ENCODE measurements around the gene UROC1.

Gene UROC1

DNA sequence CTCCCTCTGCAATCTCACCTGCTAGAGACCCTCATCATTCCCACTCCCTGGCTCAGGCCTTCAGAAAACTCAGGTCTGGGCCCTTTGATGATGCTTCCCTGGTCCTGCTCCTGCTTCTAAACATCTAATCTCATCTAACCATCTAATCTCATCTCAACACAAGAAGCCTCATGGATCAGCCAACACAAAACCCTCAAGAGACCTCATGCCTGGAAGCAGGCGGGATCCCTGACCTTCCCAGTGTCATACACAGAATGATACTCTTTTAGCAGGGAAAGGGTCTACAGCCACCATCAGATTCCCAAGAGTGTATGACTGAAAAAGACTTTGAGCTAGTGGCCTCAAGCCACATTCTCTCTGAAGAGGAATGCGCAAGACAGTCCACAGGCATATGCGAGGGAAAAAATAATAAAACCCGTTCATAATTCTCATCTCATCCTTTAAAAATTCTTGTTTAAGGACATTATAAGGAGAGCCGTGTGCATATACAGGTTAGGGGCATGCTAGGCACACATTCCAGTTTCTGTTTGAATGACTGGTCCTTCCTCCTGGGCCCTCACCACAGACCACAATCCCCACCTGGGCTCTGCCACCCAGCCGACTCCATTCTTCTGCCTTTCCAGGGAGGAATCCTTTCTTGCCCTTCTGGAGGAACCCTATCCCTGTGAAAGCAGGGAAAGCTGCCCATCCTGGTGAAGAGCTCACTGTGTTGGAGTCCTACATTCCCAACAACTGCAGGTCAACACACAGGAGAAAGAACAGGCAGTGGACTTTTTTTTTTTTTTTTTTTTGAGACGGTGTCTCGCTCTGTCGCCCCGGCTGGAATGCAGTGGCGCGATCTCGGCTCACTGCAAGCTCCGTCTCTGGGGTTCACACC, 44.0 kb downstream of the UROC1 start:
- Histone ChIP-seq H3K4me1 (ENCODE audit: control insufficient read depth in 1 of 2, insufficient read depth in 2 of 2, low read length in 2 of 2) (peaks cover 27 to 40% of the 10 kb centered on the region in 2 donors), H3K4me3 (ENCODE audit: low read depth in 1 of 2, low read length in 2 of 2) (peak overlapping the region; percentile 50 to 55), H3K36me3 (ENCODE audit: control insufficient read depth in 1 of 2, insufficient read depth in 2 of 2, low read length in 2 of 2) (peaks cover 27 to 37% of the 10 kb centered on the region in 2 donors), H3K9ac (ENCODE audit: low read depth in 1 of 2, low read length in 2 of 2) (peak overlapping the region; percentile 22 to 36), H3K27ac (ENCODE audit: low read depth, low read length) (no peak overlapping the region), H3K27me3 (ENCODE audit: control insufficient read depth in 1 of 2, insufficient read depth in 2 of 2, low read length in 2 of 2) (no peaks in the 10 kb centered on the region), H3K9me3 (ENCODE audit: control insufficient read depth in 1 of 2, low read length in 2 of 2) (no peaks in the 10 kb centered on the region)

DNA sequence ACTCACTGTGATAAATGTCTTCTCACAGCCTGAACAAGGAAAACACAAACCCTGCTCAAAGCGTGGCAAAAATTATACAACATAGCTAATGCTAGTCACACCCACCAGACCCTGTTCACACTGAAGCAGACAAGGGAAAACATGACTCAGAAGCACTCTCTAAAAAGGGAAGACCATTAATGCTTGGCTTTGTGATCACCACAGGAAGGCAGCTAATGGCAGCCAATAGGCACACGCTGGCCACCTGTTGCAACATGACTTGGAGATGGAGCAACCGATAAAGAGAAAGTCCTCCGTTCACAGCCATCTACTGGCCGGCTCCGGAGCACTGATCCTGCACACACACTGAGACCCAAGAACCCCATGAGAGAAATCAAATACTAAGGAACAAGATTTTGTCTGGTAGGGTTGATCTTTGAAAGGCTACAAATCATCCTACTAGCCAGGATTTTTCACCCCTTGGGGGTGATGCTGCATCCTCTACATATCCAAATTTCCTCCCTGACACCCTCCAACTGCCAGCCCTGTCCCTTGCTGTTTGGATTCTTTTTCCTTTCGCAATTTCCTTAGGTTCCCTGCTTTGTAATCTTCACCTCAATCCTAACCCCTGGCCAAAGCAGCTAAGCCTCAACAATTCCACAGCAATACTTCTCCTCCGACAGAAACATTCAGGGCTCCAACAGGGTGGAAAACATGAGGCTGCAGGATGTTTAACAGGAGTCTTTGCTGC, 45.1 kb downstream of the UROC1 start:
- Histone ChIP-seq H3K36me3 (ENCODE audit: control insufficient read depth in 1 of 2, insufficient read depth in 2 of 2, low read length in 2 of 2) (peaks cover 31 to 47% of the 10 kb centered on the region in 2 donors), H3K27ac (ENCODE audit: low read depth, low read length) (peak overlapping the region; percentile 2), H3K4me1 (ENCODE audit: control insufficient read depth in 1 of 2, insufficient read depth in 2 of 2, low read length in 2 of 2) (peaks cover 27 to 40% of the 10 kb centered on the region in 2 donors), H3K27me3 (ENCODE audit: control insufficient read depth in 1 of 2, insufficient read depth in 2 of 2, low read length in 2 of 2) (no peaks in the 10 kb centered on the region), H3K4me3 (ENCODE audit: low read depth in 1 of 2, low read length in 2 of 2) (peak overlapping the region; percentile 50 to 55), H3K9me3 (ENCODE audit: control insufficient read depth in 1 of 2, low read length in 2 of 2) (no peaks in the 10 kb centered on the region), H3K9ac (ENCODE audit: low read depth in 1 of 2, low read length in 2 of 2) (peak overlapping the region; percentile 22 to 27)

DNA sequence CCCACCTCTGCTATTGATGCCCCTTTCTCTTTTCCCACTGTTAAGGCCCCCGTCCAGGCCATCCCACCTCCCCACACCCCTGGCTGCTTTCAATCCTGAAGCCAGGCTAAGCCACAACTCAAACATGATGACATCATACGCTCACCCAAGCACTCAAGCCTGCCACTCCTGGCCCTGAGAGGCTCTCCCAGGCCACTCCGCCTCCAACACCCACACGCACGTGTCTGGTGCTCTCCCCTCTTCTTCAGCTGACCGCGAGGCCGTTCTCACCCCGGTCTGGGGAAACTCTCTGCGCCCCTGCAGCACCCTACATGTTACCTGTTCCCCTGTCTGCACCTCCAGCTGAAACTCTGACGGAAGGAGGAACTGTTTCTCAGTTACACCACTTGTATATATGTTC, 48.1 kb downstream of the UROC1 start:
- Histone ChIP-seq H3K27me3 (ENCODE audit: control insufficient read depth in 1 of 2, insufficient read depth in 2 of 2, low read length in 2 of 2) (no peaks in the 10 kb centered on the region), H3K36me3 (ENCODE audit: control insufficient read depth in 1 of 2, insufficient read depth in 2 of 2, low read length in 2 of 2) (peaks cover 48 to 77% of the 10 kb centered on the region in 2 donors), H3K4me1 (ENCODE audit: control insufficient read depth in 1 of 2, insufficient read depth in 2 of 2, low read length in 2 of 2) (peaks cover 23 to 30% of the 10 kb centered on the region in 2 donors)

DNA sequence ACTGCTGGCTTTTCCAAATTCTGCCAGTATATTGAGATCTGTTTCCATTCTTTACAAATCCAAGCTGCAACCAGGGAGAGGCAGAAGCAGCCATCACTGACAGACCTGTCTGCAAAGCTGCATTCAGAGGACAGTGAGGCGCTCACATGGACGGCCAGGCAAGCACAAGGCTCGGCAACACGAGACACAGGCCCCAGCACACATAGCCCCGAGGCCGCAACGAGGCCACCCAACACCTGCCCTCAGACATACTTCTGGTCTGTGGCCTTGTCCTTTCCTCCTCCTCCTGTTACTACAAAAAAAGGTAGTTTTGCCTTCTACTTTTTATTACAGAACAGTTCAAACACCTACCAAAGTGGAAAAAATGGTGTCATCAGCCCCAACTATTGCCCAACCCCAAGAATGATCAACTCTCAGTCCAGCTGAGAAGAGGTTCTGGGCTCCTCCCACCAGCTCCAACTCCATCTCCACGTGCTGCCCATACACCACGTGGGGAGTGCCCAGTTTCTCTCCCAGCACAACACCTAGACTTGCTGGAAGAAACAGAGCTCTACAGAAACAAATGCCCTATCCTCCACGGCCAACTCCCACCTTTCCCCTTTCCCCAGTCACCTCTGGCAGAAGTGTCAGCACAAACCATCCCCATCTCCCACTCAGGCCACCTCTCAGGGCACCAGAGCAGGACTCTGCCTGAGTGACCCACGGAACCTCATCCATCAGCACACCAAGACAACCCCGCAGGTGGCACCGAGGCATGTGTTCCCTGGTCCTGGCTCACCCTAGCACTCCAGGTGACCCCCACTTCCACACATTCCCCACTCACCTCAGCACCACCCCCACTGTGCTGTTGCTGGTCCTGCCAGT, 49.3 kb downstream of the UROC1 start:
- Histone ChIP-seq H3K9me3 (ENCODE audit: control insufficient read depth in 1 of 2, low read length in 2 of 2) (no peaks in the 10 kb centered on the region), H3K4me1 (ENCODE audit: control insufficient read depth in 1 of 2, insufficient read depth in 2 of 2, low read length in 2 of 2) (peaks cover 16 to 20% of the 10 kb centered on the region in 2 donors), H3K4me3 (ENCODE audit: low read depth in 1 of 2, low read length in 2 of 2) (no peak overlapping the region), H3K27ac (ENCODE audit: low read depth, low read length) (no peak overlapping the region), H3K36me3 (ENCODE audit: control insufficient read depth in 1 of 2, insufficient read depth in 2 of 2, low read length in 2 of 2) (peaks cover 53 to 85% of the 10 kb centered on the region in 2 donors), H3K27me3 (ENCODE audit: control insufficient read depth in 1 of 2, insufficient read depth in 2 of 2, low read length in 2 of 2) (no peaks in the 10 kb centered on the region), H3K9ac (ENCODE audit: low read depth in 1 of 2, low read length in 2 of 2) (no peak overlapping the region)

More for the DNA sequence above, 48.1 kb downstream of the UROC1 start:
- Histone ChIP-seq H3K4me3 (ENCODE audit: low read depth in 1 of 2, low read length in 2 of 2) (no peak overlapping the region), H3K9me3 (ENCODE audit: control insufficient read depth in 1 of 2, low read length in 2 of 2) (no peaks in the 10 kb centered on the region), H3K27ac (ENCODE audit: low read depth, low read length) (no peak overlapping the region), H3K9ac (ENCODE audit: low read depth in 1 of 2, low read length in 2 of 2) (no peak overlapping the region)

DNA sequence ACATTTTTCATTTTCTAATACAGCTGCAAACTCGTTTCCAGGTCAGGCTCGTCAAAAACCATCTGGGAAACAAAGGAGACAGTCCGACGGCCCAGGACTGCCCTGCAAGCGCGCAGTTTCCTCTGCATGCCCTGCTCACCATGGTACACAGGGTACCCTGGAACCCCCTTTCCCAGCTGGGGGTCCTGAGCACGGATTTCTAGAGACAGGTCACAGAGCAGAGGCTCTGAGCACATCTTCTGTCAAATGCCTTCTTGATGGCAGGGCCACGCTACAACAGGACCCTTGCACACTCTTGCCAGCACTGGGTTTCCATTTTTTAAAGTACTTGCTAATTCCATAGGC, 50.0 kb downstream of the UROC1 start:
- no peak overlapping the region for H3K9ac ChIP-seq (ENCODE audit: low read depth in 1 of 2, low read length in 2 of 2)
- H3K4me3 ChIP-seq (ENCODE audit: low read depth in 1 of 2, low read length in 2 of 2) = no peak overlapping the region
- H3K27me3 ChIP-seq (ENCODE audit: control insufficient read depth in 1 of 2, insufficient read depth in 2 of 2, low read length in 2 of 2) = no peaks in the 10 kb centered on the region
- H3K9me3 ChIP-seq (ENCODE audit: control insufficient read depth in 1 of 2, low read length in 2 of 2) = no peaks in the 10 kb centered on the region
- peaks cover 53 to 88% of the 10 kb centered on the region in 2 donors for H3K36me3 ChIP-seq (ENCODE audit: control insufficient read depth in 1 of 2, insufficient read depth in 2 of 2, low read length in 2 of 2)
- H3K27ac ChIP-seq (ENCODE audit: low read depth, low read length) = no peak overlapping the region
- peaks cover 9 to 13% of the 10 kb centered on the region in 2 donors for H3K4me1 ChIP-seq (ENCODE audit: control insufficient read depth in 1 of 2, insufficient read depth in 2 of 2, low read length in 2 of 2)

DNA sequence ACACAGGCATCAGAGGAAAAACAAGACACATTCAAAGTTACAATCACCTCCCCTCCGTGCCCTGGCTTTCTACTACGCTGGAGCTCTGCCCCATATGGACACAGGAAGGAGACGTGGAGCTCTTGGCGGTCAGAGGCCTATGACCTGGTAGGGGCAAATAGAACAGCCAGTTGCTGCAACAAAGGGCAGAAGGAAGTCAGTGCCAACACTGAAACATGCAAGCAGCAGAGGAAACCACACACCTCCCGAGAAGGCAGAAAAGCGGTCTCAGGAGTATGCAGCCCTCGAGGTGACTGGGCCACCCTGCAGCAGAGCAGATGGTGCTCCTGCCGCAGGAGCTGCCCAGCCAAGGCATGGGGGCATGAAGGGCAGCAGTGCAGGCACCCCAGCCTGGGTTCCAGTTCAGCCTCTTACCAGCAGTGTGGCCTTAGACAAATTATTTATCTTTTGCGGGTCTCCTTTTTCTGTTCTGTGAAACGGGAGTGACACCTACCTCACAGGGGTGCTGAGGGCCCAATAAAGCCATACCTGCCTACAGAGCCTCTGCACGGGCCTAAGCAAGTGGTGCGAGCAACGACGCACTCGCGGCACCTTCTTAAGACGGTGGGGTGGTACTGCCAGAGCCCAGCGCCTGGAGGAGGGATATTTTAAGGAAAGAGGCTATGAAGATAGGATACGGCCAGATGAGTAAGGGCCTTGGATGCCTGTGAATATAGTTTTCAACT, 50.5 kb downstream of the UROC1 start:
- Histone ChIP-seq H3K9ac (ENCODE audit: low read depth in 1 of 2, low read length in 2 of 2) (no peak overlapping the region), H3K27me3 (ENCODE audit: control insufficient read depth in 1 of 2, insufficient read depth in 2 of 2, low read length in 2 of 2) (no peaks in the 10 kb centered on the region), H3K36me3 (ENCODE audit: control insufficient read depth in 1 of 2, insufficient read depth in 2 of 2, low read length in 2 of 2) (peaks cover 58 to 91% of the 10 kb centered on the region in 2 donors), H3K4me1 (ENCODE audit: control insufficient read depth in 1 of 2, insufficient read depth in 2 of 2, low read length in 2 of 2) (peaks cover 4 to 8% of the 10 kb centered on the region in 2 donors), H3K4me3 (ENCODE audit: low read depth in 1 of 2, low read length in 2 of 2) (no peak overlapping the region), H3K27ac (ENCODE audit: low read depth, low read length) (no peak overlapping the region), H3K9me3 (ENCODE audit: control insufficient read depth in 1 of 2, low read length in 2 of 2) (no peaks in the 10 kb centered on the region)

DNA sequence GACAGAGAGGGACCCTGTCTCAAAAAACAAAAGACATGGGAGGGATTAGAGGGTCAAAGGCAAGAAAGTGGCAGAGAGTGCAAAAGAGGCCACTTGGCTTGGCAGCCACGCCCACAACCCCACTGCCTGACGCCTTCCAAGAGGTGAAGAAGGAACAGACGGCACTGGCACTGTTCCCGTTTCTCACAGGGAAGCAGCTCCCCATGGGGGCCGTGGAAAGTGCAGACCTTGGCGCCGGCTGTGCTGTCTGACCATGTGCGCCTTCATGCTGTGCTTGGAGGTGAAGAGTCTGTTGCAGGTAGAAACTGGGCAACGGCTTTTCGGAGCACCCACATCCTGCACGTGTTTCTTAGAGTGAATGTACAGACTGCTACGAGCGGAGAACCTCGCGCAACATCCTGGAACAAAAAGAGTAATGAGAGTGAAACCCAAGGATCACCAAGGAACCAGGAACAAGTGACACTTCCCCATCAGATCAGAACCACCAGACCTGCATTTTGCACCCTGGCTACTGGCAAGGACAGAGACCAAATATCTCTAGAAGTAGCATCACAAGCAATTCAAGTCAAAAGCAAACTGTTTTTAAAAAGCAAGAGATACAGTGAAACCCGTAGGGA, 51.5 kb downstream of the UROC1 start:
- Histone ChIP-seq H3K27me3 (ENCODE audit: control insufficient read depth in 1 of 2, insufficient read depth in 2 of 2, low read length in 2 of 2) (no peaks in the 10 kb centered on the region), H3K4me1 (ENCODE audit: control insufficient read depth in 1 of 2, insufficient read depth in 2 of 2, low read length in 2 of 2) (no peaks in the 10 kb centered on the region), H3K27ac (ENCODE audit: low read depth, low read length) (no peak overlapping the region), H3K9me3 (ENCODE audit: control insufficient read depth in 1 of 2, low read length in 2 of 2) (no peaks in the 10 kb centered on the region), H3K9ac (ENCODE audit: low read depth in 1 of 2, low read length in 2 of 2) (no peak overlapping the region), H3K36me3 (ENCODE audit: control insufficient read depth in 1 of 2, insufficient read depth in 2 of 2, low read length in 2 of 2) (peaks cover 63 to 92% of the 10 kb centered on the region in 2 donors), H3K4me3 (ENCODE audit: low read depth in 1 of 2, low read length in 2 of 2) (no peak overlapping the region)

DNA sequence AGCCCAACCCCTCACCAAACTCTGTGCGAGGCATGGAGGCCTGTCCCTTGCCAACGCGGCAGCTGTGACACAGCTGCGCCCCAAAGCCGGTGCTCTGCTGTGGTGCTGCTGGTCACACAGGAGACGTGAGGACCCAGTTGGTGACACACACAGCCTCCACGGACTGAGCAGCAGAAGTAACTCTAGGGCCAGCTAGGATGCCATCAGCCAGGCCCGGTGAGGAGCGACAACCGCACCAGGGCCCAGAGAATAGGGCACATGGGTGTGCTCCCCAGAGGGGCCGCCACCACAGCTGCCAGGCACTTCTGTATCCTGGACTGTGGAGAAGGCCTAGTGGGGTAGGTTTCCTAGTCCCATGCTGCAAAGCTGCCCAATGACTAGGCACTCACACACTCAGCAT, 52.6 kb downstream of the UROC1 start:
- H3K27ac ChIP-seq (ENCODE audit: low read depth, low read length) = no peak overlapping the region
- no peaks in the 10 kb centered on the region for H3K27me3 ChIP-seq (ENCODE audit: control insufficient read depth in 1 of 2, insufficient read depth in 2 of 2, low read length in 2 of 2)
- peaks cover 60 to 90% of the 10 kb centered on the region in 2 donors for H3K36me3 ChIP-seq (ENCODE audit: control insufficient read depth in 1 of 2, insufficient read depth in 2 of 2, low read length in 2 of 2)
- no peak overlapping the region for H3K4me3 ChIP-seq (ENCODE audit: low read depth in 1 of 2, low read length in 2 of 2)
- H3K4me1 ChIP-seq (ENCODE audit: control insufficient read depth in 1 of 2, insufficient read depth in 2 of 2, low read length in 2 of 2) = no peaks in the 10 kb centered on the region
- no peak overlapping the region for H3K9ac ChIP-seq (ENCODE audit: low read depth in 1 of 2, low read length in 2 of 2)
- no peaks in the 10 kb centered on the region for H3K9me3 ChIP-seq (ENCODE audit: control insufficient read depth in 1 of 2, low read length in 2 of 2)

DNA sequence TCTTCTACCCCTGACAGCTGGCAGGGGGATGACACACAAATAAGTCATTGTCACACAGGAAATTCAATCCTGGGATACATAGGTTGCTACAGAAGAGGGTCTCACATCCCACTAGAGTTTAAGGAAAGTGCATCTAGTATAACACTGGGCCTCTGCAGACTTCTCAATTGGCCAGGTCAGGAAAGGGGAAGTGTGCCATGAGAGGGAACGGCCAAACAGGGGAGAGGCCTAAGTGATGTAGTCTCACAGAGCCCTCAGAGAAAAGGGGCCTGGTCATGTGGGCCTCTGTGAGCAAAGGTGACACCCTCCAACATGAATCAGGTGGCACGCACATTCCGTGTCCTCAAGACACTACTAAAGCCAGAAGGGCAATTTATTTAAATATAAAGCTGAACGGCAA, 53.1 kb downstream of the UROC1 start:
- Histone ChIP-seq H3K27me3 (ENCODE audit: control insufficient read depth in 1 of 2, insufficient read depth in 2 of 2, low read length in 2 of 2) (no peaks in the 10 kb centered on the region), H3K9me3 (ENCODE audit: control insufficient read depth in 1 of 2, low read length in 2 of 2) (no peaks in the 10 kb centered on the region), H3K9ac (ENCODE audit: low read depth in 1 of 2, low read length in 2 of 2) (no peak overlapping the region), H3K27ac (ENCODE audit: low read depth, low read length) (no peak overlapping the region), H3K36me3 (ENCODE audit: control insufficient read depth in 1 of 2, insufficient read depth in 2 of 2, low read length in 2 of 2) (peaks cover 57 to 90% of the 10 kb centered on the region in 2 donors), H3K4me3 (ENCODE audit: low read depth in 1 of 2, low read length in 2 of 2) (no peak overlapping the region), H3K4me1 (ENCODE audit: control insufficient read depth in 1 of 2, insufficient read depth in 2 of 2, low read length in 2 of 2) (no peaks in the 10 kb centered on the region)

Data from duodenal mucosa (tissue), 2 donors.